ENCODE measurements around the gene COL13A1. TPM values are rescaled to one million over a fixed set of nuclear protein-coding genes. Genes with fewer than 3 reads are reported as not detected.
A peak's percentile ranks its signal among the peaks of the same experiment; 100 is the strongest.

Gene COL13A1
- total RNA-seq, 6 experiments from 2014 or later: 0.18 to 0.44 (median 0.30) TPM; not detected in 2

GRCh38 chr10:69958556-69958902 lies 156.8 kb downstream of the COL13A1 start:
- no peak overlapping the region for H3K4me3 ChIP-seq
- H3K36me3 ChIP-seq: no peaks in the 10 kb centered on the region
- no peak overlapping the region for H3K27ac ChIP-seq
- intact Hi-C loops (cut with DNase I): no loop called here
- H3K9me3 ChIP-seq: no peaks in the 10 kb centered on the region
- ATAC-seq (no peak), DNase-seq (no peak)
- H3K27me3 ChIP-seq: no peaks in the 10 kb centered on the region
- TF ChIP-seq CTCF (IDR thresholded peaks at IDR 0.05): peak in 1 of 4 donors; percentile 6
- no peak for TF ChIP-seq POLR2A (IDR thresholded peaks at IDR 0.05)
- no peaks in the 10 kb centered on the region for H3K4me1 ChIP-seq

- no peak for DNase-seq
Observed at GRCh38 chr10:69959911-69960310, 158.2 kb downstream of the COL13A1 start.

GRCh38 chr10:69960606-69960987 lies 158.9 kb downstream of the COL13A1 start:
- WGBS (ENCODE audit: insufficient coverage, low coverage, low lambda C conversion rate, missing lambda C conversion rate): 62% methylated on average over 4 of the region's 4 CpGs
- H3K4me1 ChIP-seq: no peaks in the 10 kb centered on the region
- H3K36me3 ChIP-seq: no peaks in the 10 kb centered on the region
- no peak overlapping the region for H3K4me3 ChIP-seq
- ATAC-seq: no peak
- intact Hi-C loops (cut with DNase I): no loop called here
- DNase-seq: no peak
- TF ChIP-seq CTCF (IDR thresholded peaks at IDR 0.05) (no peak), POLR2A (IDR thresholded peaks at IDR 0.05) (no peak)
- no peaks in the 10 kb centered on the region for H3K9me3 ChIP-seq
- peak overlapping the region in 1 of 3 donors; percentile 2 for H3K27ac ChIP-seq
- H3K27me3 ChIP-seq: no peaks in the 10 kb centered on the region

More at GRCh38 chr10:69959911-69960310, 158.2 kb downstream of the COL13A1 start:
- TF ChIP-seq POLR2A (IDR thresholded peaks at IDR 0.05) (no peak), CTCF (IDR thresholded peaks at IDR 0.05) (no peak)
- intact Hi-C loops (cut with DNase I): no loop called here
- no peaks in the 10 kb centered on the region for H3K4me1 ChIP-seq
- peak in 2 of 4 donors; percentile 32 to 36 for ATAC-seq
- no peaks in the 10 kb centered on the region for H3K27me3 ChIP-seq
- H3K36me3 ChIP-seq: no peaks in the 10 kb centered on the region
- no peak overlapping the region for H3K4me3 ChIP-seq
- H3K9me3 ChIP-seq: no peaks in the 10 kb centered on the region
- 78% methylated on average over 8 of the region's 8 CpGs for WGBS (ENCODE audit: insufficient coverage, low coverage, low lambda C conversion rate, missing lambda C conversion rate)
- H3K27ac ChIP-seq: no peak overlapping the region

DNA sequence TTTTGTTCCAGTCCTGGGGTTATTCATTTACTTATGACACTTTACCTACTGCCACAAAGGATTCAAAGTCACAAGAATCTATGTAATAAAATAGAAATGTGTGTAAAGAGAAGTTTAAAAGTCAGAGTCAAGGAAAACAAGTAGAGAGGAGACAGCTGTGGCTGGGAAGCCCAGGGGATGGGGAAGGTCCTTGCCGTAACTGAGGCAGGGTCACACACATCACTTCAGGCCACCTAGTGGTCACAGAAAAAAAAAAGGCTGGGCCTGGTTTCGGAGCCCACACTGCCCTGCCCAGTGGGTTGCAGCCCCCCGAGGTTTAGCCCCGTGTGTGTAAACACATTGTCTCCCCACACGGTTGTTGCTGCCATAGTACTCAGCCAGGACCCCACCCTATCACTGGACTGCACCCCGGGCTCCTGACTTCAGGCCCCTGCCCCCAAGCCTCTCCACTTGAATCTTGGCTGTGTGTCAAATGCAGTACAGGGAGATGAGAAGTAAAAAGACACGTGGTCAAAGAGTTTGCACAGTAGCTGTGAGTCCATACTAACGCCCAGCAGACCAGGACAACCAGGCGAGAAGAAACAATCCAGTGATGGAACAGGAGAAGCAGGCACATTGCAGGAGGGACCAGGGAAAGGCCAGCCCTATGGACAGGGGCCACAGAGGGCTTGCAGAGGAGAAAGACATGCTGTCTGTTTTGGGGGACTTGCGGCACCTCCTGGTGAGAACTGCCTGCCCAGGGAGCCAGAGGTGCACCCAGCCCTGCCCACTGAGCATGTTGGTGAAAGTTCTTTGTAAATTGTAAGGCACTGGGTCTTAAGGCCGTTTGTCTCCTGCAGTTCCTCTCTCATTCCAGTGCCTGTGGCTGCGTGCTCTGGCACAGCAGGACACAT lies 159.5 kb downstream of the COL13A1 start:
- no peaks in the 10 kb centered on the region for H3K27me3 ChIP-seq
- WGBS (ENCODE audit: insufficient coverage, low coverage, low lambda C conversion rate, missing lambda C conversion rate): 28% methylated on average over 4 of the region's 12 CpGs
- H3K27ac ChIP-seq: no peak overlapping the region
- ATAC-seq (peak in 3 of 4 donors; percentile 19 to 35 (median 25)), DNase-seq (no peak)
- H3K4me3 ChIP-seq: no peak overlapping the region
- H3K4me1 ChIP-seq: no peaks in the 10 kb centered on the region
- intact Hi-C loops (cut with DNase I): no loop called here
- H3K9me3 ChIP-seq: no peaks in the 10 kb centered on the region
- TF ChIP-seq CTCF (IDR thresholded peaks at IDR 0.05): peak; percentile 21 to 25 (median 24)
- TF ChIP-seq POLR2A (IDR thresholded peaks at IDR 0.05): no peak
- H3K36me3 ChIP-seq: no peaks in the 10 kb centered on the region
